HG03025 (cell line): ENCODE results near the gene YDJC.
"Not testable (repeated sequence)": the region's sequence is repeated elsewhere in the genome, so short reads cannot be mapped to it uniquely, and the experiment has no call there.

ENCODE experiments used
- ATAC-seq: cut with Tn5 transposase; IDR thresholded peaks from one replicate; pipeline ENCODE4 v1.9.1; 2021; ENCODE audit warnings: mild to moderate bottlenecking, moderate library complexity; ENCODE audit not compliant: unreplicated experiment, low FRiP score

Gene YDJC

GRCh38 chr22:21652547-21653545 is 23.0 kb upstream of the YDJC start:
- ATAC-seq: no peak

GRCh38 chr22:21652010-21652546 is 22.3 kb upstream of the YDJC start:
- peak; percentile 64 for ATAC-seq

GRCh38 chr22:21651521-21652009 is 21.7 kb upstream of the YDJC start:
- ATAC-seq: no peak

- no peak for ATAC-seq
Observed at GRCh38 chr22:21650823-21651520, 21.1 kb upstream of the YDJC start.

GRCh38 chr22:21650280-21650679 is 20.5 kb upstream of the YDJC start:
- ATAC-seq: no peak

- ATAC-seq: no peak
Observed at GRCh38 chr22:21646608-21647590, 17.1 kb upstream of the YDJC start.

GRCh38 chr22:21645513-21645912 is 15.7 kb upstream of the YDJC start:
- ATAC-seq: not testable (repeated sequence)

- ATAC-seq: no peak
Observed at GRCh38 chr22:21643533-21644357, 13.9 kb upstream of the YDJC start.

GRCh38 chr22:21642584-21643448 is 13.0 kb upstream of the YDJC start:
- ATAC-seq: no peak

GRCh38 chr22:21641789-21642583 is 12.2 kb upstream of the YDJC start, which contains the start of gene SDF2L1:
Gene SDF2L1, plus strand, starts transcription at chr22:21642302. Its CDS starts 35 bp downstream, at chr22:21642337.
- ATAC-seq: peak; percentile 80

- ATAC-seq: peak; percentile 1
Observed at GRCh38 chr22:21641417-21641788, 11.6 kb upstream of the YDJC start.

- ATAC-seq: no peak
Observed at GRCh38 chr22:21640810-21641209, 11.0 kb upstream of the YDJC start.

- ATAC-seq: no peak
Observed at GRCh38 chr22:21639359-21639758, 9.5 kb upstream of the YDJC start.

- ATAC-seq: not testable (repeated sequence)
Observed at GRCh38 chr22:21637450-21637849, 7.6 kb upstream of the YDJC start.

GRCh38 chr22:21636629-21637218 is 6.9 kb upstream of the YDJC start:
- ATAC-seq: no peak

- ATAC-seq: no peak
Observed at GRCh38 chr22:21635771-21636510, 6.1 kb upstream of the YDJC start.
